Coronary artery (tissue), 2 donors: ENCODE results near the gene NEDD4L.

ENCODE experiments used
- DNase-seq: peaks from one replicate; pipeline ENCODE4 v3.0.0-alpha.2; 2017; ENCODE audit warnings: low spot score
- H3K27ac ChIP-seq, 2 donors: fragments of 200-600 bp; sonication (generic); one replicate each; pipeline ENCODE4 v1.5.1; 2016 to 2019
- H3K4me3 ChIP-seq: fragments of 200-600 bp; sonication (generic); 2 replicates; pipeline ENCODE4 v1.5.1; 2016; ENCODE audit warnings: mild to moderate bottlenecking, moderate library complexity
- TF ChIP-seq, protein P1 (sequence below): fragments of 200-600 bp; sonication (generic); IDR thresholded peaks from one replicate; pipeline ENCODE4 v1.5.1; 2019; ENCODE audit warnings: antibody characterized with exemption

The NEDD4L gene

DNA sequence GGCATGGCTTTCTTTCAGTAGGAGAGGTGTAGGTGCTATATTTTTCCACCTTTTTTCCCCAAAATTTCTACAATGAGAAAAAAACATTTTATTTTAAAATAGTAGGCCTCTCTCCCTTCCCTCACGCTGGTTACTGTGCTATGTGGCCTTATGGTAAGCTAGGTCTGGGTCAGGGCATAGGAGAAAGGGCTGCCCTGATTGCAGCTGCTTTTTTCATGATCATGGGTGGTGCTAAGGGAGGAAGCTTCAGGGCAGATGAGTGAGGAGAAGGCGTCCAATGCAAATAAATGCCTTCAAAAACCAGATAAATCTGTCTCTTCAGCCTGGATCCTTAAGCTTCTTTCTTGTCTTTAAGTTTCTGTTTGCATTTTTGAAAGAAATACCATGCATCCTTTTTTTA is 338.4 kb downstream of the NEDD4L start:
- H3K27ac ChIP-seq = no peak overlapping the region
- H3K4me3 ChIP-seq = no peak overlapping the region
- no peak for DNase-seq
- TF ChIP-seq, protein P1, sequence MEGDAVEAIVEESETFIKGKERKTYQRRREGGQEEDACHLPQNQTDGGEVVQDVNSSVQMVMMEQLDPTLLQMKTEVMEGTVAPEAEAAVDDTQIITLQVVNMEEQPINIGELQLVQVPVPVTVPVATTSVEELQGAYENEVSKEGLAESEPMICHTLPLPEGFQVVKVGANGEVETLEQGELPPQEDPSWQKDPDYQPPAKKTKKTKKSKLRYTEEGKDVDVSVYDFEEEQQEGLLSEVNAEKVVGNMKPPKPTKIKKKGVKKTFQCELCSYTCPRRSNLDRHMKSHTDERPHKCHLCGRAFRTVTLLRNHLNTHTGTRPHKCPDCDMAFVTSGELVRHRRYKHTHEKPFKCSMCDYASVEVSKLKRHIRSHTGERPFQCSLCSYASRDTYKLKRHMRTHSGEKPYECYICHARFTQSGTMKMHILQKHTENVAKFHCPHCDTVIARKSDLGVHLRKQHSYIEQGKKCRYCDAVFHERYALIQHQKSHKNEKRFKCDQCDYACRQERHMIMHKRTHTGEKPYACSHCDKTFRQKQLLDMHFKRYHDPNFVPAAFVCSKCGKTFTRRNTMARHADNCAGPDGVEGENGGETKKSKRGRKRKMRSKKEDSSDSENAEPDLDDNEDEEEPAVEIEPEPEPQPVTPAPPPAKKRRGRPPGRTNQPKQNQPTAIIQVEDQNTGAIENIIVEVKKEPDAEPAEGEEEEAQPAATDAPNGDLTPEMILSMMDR = no peak

DNA sequence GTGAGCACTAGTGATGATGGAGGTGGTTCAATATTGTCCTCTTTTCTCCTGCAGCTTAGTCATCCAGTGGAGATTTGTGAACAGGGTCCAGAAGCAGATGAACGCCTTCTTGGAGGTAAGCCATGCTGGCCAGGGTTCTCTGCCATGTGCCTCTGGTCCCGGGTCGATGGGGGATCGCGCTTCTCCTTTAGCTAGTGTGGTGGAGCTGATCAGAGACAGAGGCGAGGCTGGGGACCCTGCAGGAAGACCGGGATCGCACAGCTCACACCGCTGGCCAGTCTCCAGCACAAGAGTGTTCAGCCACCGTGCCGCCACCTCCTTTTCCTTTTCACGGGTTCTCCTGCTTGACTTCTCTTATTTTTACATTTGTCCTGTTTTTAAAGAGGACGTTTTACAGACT is 341.4 kb downstream of the NEDD4L start:
- no peak overlapping the region for H3K27ac ChIP-seq
- no peak overlapping the region for H3K4me3 ChIP-seq
- TF ChIP-seq, protein P1 = no peak
- peak; percentile 49 for DNase-seq

DNA sequence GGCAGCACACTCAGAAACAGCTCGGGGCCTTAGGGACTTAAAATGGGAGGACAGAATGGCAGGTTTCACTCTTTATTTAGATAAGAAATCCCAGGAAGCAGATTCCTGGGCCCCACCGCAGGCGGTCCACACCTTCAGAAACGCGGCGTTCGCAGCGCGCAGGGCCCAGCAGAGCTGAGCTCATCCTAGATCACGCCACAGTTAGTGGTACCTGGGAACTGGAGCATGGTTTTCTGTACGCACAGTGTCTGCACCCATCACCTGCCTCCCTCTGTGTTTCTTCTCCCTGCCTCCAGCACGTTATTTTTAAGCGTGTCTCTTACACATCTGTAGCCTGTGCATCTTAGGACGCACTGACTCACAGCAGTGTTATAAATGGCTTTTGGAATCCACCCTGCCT is 342.8 kb downstream of the NEDD4L start:
- TF ChIP-seq, protein P1 = no peak
- Histone ChIP-seq H3K4me3 (no peak overlapping the region), H3K27ac (no peak overlapping the region)
- peak; percentile 49 for DNase-seq

DNA sequence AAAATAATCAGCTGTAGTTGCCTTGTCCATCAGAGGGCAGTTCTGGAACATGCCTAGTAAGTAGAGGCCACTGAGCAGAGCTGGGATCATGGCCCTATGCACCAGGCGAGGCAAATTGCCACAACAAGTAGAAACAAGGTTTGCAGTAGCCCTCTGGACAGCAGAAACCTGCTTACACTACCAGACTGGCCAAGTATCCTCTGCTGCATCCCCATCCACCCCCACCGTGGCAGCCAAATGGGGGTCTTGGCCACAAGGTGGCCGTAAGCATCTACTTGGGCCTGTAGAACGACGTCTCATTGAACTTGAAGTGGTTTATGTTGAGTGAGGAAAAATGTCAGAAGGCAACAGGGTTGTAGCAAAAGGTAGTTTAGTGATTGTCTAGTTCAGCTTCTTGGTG is 343.7 kb downstream of the NEDD4L start:
- H3K4me3 ChIP-seq = no peak overlapping the region
- H3K27ac ChIP-seq = no peak overlapping the region
- no peak for DNase-seq
- TF ChIP-seq, protein P1 = no peak

DNA sequence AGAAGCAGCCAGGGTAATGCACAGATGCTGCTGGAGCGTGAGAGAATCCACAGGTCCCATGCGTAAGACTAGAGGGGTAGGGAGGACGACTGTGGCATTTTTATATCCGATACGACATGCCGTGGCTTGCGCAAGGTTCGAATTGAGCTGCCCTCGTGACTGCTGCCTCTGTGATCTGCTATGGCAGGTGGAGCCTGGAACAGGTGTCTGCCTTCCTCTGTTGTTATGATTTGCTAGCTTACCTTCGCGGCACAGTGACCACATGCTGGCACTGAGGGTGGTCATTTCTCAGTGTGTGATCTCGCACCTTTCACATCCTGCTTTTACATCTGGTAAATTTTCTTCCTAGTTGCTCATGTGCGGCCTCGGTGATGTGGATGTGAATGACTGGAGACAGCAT is 344.7 kb downstream of the NEDD4L start:
- peak; percentile 22 for DNase-seq
- Histone ChIP-seq H3K27ac (no peak overlapping the region), H3K4me3 (no peak overlapping the region)
- TF ChIP-seq, protein P1 = no peak

DNA sequence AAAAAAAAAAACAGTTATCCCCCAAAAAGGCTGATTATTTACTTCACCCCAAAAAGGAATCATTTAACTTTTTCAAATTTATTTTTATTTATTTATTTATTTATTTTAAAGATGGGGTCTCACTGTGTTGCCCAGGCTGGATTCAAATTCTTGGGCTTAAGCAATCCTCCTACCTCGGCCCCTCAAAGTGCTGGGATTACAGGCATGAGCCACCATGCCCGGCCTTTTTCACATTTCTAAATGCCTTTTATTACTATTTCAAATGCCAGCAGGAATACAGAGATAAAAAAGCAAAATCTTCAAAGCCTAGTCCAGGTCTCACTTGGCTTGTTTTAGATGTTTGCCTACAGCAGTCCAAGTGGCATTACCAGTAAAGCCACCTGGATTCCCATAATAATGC is 345.7 kb downstream of the NEDD4L start:
- TF ChIP-seq, protein P1 = no peak
- no peak overlapping the region for H3K4me3 ChIP-seq
- no peak overlapping the region for H3K27ac ChIP-seq
- DNase-seq = no peak

DNA sequence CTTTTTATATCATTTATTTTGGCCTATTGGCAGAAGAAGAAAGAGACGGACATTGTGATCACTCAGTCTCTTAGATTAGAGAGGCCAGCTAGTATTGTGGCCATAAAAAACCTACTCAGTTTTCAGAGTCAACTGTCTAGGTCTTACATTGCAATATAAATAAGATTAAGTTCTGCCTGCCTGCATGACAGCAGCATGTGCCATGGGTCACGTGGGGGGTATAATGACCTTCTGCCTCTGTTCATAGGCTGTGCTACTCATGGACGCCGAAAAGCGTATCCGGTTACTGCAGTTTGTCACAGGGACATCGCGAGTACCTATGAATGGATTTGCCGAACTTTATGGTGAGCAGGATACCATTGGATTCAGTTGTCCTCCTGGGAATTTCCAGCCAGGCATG is 346.4 kb downstream of the NEDD4L start:
- Histone ChIP-seq H3K27ac (no peak overlapping the region), H3K4me3 (no peak overlapping the region)
- TF ChIP-seq, protein P1 = no peak
- DNase-seq = peak; percentile 19
